GM19193 (cell line): ENCODE data around the gene SOX9.

Source experiments
- POLR2A ChIP-seq: IDR thresholded peaks from 4 replicates; pipeline ENCODE4 v1.6.1; 2011; ENCODE audit not compliant: insufficient read depth, insufficient read length; ENCODE audit errors: extremely low read depth

The SOX9 gene

DNA sequence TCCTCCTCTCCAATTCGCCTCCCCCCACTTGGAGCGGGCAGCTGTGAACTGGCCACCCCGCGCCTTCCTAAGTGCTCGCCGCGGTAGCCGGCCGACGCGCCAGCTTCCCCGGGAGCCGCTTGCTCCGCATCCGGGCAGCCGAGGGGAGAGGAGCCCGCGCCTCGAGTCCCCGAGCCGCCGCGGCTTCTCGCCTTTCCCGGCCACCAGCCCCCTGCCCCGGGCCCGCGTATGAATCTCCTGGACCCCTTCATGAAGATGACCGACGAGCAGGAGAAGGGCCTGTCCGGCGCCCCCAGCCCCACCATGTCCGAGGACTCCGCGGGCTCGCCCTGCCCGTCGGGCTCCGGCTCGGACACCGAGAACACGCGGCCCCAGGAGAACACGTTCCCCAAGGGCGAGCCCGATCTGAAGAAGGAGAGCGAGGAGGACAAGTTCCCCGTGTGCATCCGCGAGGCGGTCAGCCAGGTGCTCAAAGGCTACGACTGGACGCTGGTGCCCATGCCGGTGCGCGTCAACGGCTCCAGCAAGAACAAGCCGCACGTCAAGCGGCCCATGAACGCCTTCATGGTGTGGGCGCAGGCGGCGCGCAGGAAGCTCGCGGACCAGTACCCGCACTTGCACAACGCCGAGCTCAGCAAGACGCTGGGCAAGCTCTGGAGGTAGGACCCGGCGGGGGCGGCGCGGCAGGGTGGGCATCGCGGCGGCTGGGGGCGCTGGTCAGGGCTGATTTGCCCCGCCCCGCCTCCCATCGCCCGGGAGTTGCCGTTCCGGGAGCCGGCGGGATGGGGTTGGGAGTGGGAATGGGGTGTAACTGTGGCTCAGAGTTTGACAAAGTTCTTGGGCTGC, 567 bp downstream of the SOX9 start:
- no peak for TF ChIP-seq POLR2A

DNA sequence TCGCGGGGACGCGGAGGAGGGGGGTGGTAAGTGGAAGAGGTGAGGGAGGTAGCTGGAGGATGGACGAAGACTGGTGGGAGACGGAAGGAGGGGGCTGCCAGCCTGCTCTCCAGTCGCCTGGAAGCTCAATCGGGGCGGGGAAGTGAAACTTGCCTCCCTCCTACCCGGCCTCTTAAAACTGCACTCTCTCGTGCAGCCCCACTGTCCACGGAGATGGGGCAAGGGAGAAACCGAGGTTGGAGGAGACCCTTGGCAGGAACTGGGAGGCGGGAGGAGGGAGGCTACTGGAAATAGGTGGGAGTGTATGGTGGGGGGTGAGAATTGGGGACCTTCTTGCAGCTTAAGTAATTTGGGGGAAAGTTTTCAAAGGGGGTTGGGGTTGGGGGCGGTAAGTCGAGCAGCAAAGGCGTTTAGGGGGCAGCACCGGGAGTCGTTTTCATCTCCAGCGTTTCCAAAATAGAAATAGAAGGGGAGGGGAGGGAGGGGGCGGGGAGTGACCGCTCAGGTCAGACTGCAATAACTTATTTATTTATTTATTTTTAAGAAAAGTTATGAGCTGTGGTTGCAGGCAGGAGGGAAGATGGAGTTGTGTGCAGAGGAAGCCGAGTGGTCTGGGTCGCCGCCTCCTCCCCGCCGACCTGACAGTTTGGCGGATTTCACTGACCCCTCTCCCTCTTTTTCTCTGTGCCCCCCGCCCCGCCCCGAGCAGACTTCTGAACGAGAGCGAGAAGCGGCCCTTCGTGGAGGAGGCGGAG, 1.4 kb downstream of the SOX9 start:
- no peak for TF ChIP-seq POLR2A

DNA sequence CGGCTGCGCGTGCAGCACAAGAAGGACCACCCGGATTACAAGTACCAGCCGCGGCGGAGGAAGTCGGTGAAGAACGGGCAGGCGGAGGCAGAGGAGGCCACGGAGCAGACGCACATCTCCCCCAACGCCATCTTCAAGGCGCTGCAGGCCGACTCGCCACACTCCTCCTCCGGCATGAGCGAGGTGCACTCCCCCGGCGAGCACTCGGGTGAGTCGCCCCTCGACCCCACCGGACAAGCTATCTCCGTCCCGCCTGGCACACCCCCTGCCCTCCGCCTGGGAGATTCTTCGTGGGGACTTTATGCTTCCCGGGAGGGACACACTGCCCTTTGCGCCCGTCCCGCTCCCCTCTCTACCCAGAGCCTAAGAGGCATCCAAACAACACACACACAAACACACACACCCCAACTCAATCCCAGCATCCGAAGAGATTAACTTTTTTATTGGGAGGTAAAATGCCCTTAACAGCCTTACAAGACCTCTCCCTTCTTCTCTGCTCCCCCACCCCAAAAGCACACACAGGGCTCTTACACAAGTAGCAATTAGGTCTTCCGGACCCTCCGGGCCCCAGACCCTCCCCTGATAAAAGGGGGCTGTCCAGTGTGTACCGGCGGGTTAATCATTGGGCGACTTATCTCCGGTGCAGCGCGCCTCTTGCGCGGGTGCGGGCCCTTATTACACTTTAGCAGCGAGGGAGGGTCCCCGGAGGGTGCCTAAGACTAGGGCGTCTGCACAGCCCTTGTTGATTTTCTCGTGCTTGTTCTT, 2.1 kb downstream of the SOX9 start:
- TF ChIP-seq POLR2A: no peak

DNA sequence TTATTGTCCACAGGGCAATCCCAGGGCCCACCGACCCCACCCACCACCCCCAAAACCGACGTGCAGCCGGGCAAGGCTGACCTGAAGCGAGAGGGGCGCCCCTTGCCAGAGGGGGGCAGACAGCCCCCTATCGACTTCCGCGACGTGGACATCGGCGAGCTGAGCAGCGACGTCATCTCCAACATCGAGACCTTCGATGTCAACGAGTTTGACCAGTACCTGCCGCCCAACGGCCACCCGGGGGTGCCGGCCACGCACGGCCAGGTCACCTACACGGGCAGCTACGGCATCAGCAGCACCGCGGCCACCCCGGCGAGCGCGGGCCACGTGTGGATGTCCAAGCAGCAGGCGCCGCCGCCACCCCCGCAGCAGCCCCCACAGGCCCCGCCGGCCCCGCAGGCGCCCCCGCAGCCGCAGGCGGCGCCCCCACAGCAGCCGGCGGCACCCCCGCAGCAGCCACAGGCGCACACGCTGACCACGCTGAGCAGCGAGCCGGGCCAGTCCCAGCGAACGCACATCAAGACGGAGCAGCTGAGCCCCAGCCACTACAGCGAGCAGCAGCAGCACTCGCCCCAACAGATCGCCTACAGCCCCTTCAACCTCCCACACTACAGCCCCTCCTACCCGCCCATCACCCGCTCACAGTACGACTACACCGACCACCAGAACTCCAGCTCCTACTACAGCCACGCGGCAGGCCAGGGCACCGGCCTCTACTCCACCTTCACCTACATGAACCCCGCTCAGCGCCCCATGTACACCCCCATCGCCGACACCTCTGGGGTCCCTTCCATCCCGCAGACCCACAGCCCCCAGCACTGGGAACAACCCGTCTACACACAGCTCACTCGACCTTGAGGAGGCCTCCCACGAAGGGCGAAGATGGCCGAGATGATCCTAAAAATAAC, 3.0 kb downstream of the SOX9 start:
- TF ChIP-seq POLR2A: no peak

DNA sequence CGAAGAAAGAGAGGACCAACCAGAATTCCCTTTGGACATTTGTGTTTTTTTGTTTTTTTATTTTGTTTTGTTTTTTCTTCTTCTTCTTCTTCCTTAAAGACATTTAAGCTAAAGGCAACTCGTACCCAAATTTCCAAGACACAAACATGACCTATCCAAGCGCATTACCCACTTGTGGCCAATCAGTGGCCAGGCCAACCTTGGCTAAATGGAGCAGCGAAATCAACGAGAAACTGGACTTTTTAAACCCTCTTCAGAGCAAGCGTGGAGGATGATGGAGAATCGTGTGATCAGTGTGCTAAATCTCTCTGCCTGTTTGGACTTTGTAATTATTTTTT, 3.6 kb downstream of the SOX9 start:
- no peak for TF ChIP-seq POLR2A

DNA sequence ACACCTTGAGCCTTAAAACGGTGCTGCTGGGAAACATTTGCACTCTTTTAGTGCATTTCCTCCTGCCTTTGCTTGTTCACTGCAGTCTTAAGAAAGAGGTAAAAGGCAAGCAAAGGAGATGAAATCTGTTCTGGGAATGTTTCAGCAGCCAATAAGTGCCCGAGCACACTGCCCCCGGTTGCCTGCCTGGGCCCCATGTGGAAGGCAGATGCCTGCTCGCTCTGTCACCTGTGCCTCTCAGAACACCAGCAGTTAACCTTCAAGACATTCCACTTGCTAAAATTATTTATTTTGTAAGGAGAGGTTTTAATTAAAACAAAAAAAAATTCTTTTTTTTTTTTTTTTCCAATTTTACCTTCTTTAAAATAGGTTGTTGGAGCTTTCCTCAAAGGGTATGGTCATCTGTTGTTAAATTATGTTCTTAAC, 4.4 kb downstream of the SOX9 start:
- TF ChIP-seq POLR2A: no peak

DNA sequence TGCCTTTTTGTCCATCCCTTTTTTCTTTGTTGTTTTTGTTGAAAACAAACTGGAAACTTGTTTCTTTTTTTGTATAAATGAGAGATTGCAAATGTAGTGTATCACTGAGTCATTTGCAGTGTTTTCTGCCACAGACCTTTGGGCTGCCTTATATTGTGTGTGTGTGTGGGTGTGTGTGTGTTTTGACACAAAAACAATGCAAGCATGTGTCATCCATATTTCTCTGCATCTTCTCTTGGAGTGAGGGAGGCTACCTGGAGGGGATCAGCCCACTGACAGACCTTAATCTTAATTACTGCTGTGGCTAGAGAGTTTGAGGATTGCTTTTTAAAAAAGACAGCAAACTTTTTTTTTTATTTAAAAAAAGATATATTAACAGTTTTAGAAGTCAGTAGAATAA, 4.9 kb downstream of the SOX9 start:
- no peak for TF ChIP-seq POLR2A

DNA sequence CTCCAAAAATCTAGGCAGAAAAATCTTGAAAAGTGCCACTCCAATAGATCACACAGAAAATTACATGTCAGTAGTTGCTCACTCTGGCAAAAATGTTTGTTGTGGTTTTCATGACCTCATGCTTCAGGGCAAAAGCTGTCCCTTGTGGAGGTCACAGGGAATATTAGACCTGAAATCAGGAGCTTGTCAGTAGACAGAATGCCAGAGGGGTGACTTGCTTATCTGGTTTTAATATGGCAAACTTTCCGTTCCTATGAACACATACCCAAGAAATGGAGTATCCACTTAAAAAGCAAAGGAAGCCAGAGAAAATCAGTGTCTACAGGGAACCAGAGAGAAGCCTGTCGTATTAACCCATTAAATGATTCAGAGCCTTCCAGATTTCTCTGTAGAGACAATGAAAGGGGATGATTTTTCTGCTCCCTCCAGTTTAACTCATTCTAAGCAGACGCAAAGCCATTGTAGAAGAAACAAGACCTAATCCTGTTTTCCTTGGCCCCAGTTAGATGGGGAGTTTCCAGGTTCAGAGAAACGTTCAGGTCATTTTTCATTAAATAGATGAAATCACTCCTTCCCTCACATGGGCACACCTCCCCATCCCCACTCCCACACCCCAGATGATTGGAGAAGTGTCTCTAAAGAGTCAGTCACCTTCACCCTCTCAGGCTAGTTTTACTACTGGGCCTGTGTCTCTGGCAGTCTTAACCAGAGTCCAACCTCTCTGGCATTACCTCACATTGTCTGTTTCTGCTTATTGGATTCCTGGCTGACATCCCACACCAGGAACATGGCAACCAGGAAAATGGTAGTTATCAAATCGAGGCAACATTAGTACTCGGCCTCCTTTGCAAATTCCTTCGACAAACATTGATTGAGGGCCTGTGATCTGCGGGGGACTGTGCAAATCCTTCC, 6.0 kb downstream of the SOX9 start:
- no peak for TF ChIP-seq POLR2A

DNA sequence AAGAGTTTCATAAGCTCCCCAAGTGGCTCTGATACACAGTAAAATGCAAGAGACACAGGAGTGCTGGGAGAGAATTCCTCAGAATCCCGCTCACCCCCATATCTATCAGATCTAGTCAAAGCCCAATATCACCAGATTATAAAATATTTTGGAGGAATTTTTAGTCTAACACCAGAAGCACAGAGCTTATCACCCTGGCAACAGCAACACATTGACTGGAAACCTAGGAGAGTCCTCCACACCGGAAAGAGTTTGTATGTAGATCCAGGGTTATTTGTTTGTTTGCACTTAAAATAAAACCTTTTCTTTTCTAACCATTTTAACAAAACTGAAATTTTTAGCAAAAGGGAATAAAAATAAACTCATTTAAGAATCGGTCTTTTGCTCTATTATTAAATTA, 7.2 kb downstream of the SOX9 start:
- no peak for TF ChIP-seq POLR2A

DNA sequence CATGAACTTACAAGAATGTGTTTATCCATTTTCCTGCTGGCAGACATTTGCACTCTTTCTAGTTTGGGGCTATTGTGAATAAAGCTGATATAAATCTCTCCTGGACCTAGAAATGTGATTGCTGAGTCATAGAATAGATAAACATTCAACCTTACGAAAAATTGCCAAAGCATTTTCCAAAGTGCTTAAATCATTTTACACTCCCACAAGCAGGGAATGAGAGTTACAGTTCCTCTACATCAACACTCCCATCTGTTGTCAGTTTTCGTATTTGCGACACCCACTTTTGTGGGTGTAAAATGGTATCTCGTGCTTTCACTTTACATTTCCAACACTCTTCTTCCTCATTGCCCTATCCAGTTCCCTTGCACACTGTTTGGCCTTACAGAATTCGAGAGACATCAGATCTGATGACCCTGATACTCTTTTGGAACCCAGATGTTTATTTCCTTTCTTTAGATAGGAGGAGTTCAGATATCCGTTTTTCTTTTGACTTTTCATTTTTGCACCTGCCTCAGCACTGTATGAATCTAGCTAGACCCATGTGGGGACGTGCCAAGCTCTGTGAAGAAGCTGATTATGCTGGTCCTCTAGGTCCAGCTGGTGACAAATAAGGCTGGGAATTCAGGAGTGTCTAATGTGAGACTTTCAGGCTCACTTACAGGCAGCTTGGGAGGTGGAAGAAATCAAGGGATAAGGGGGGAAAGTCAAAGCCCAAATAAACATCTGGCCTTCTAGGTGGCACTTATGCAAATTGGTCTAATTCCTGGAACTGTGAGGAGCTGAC, 14.0 kb downstream of the SOX9 start:
- TF ChIP-seq POLR2A: no peak

DNA sequence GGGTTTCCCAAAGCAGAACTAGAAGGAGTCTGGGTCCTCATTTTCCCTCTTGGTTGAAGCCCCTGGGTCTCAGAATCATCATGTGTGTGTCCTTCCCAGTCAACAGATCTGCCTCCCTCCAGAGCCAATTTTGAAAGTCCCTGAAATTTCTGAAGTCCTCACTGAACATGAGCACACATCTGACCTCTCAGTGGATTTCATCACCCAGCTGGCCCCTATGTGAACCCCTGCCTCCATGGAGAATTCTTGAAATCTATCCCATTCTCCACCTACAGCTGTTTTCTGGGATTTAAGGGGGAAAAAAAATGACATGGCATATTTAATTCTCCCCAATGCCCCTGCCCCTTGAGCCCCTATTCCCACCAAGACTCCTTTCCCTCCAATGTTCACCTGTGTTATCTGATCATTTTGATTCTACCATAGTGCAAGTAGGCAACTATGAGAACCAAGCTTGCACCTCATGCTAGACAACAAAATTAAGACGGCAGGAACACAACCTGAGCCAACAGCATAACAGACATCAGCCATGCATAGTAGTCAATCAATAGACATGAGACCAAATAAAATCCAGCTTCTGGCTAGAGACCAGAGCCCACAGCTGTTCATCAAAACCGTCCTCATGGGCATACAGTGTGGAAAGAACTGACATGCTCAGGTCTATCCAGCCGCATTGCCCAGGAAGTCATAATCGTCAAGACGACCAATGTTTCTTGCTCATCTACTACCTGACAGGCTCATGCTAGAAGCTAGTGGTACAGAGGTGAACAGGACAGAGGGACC, 14.9 kb downstream of the SOX9 start:
- TF ChIP-seq POLR2A: no peak

DNA sequence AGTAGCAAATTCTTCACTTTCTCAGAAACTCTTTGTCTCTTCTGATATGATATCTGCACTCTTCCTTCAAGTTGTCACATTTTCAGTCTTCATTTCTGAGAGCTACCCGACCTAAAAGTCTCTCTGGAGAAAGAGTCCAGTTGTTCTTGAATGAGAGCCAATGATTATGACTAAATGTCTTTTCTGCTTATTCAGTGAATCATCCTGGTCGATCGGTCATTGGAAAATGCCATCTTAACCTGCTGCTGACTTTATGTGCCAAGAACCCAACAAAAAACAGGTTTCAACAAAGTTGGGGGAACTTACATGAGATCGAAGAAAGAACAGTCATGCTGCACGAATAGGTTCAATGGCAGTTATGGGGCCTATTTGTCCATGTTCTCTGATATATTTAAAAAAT, 15.9 kb downstream of the SOX9 start:
- no peak for TF ChIP-seq POLR2A
